Esophagus muscularis mucosa (tissue), 4 donors: ENCODE data around the gene MYOF. TPM values are rescaled to one million over a fixed set of nuclear protein-coding genes. Genes with fewer than 3 reads are reported as not detected.

ENCODE experiments used
- DNase-seq: peaks from one replicate; pipeline ENCODE4 v3.0.0-alpha.2; 2017; ENCODE audit errors: extremely low spot score
- H3K27ac ChIP-seq, 4 donors: fragments of 200-600 bp; sonication (generic); replicated peaks in 1 of 4; 1 replicate in 3 of 4; 2 replicates in 1 of 4; pipeline ENCODE4 v1.5.1; 2016 to 2019; ENCODE audit warnings: mild to moderate bottlenecking in 1 of 4
- H3K27me3 ChIP-seq, 4 donors: fragments of 200-600 bp; sonication (generic); one replicate each; pipeline versions ENCODE4 v1.5.1 to v1.6.0; 2016 to 2019
- H3K36me3 ChIP-seq, 4 donors: fragments of 200-600 bp; sonication (generic); one replicate each; pipeline ENCODE4 v1.5.1; 2016 to 2019
- H3K4me1 ChIP-seq, 4 donors: fragments of 200-600 bp; sonication (generic); one replicate each; pipeline ENCODE4 v1.5.1; 2016 to 2019
- H3K4me3 ChIP-seq, 4 donors: fragments of 200-600 bp; sonication (generic); 1 replicate in 2 of 4; 2 replicates in 2 of 4; pipeline ENCODE4 v1.5.1; 2016 to 2019; ENCODE audit warnings: mild to moderate bottlenecking in 4 of 4, moderate library complexity in 1 of 4
- H3K9me3 ChIP-seq, 4 donors: fragments of 200-600 bp; sonication (generic); 1 replicate in 3 of 4; 2 replicates in 1 of 4; pipeline ENCODE4 v1.5.1; 2016 to 2019
- EP300 ChIP-seq: sonication (generic); formaldehyde crosslinking; IDR thresholded peaks from one replicate; pipeline ENCODE4 v1.6.1; 2017; ENCODE audit warnings: antibody characterized with exemption
- POLR2A ChIP-seq: fragments of 450-650 bp; IDR thresholded peaks from one replicate; pipeline ENCODE4 v1.6.1; 2017; ENCODE audit warnings: antibody characterized with exemption, moderate library complexity, mild to moderate bottlenecking, low read depth
- POLR2AphosphoS5 ChIP-seq, 2 donors: sonication (generic); formaldehyde crosslinking; IDR thresholded peaks; one replicate each; pipeline ENCODE4 v1.6.1; 2017; ENCODE audit warnings: antibody characterized with exemption in 2 of 2
- WGBS: methylation state at CpG from one replicate; pipeline ENCODE4 v1.1.5; 2018; 5-methylcytosine and 5-hydroxymethylcytosine counted together
- intact Hi-C: fragments of 100-400 bp; cut with DNase I; formaldehyde crosslinking; loops from one replicate; pipeline ENCODE4 v1.15.1; 2023
- total RNA-seq, 4 donors: library from RNA; depleted of rRNA; stranded (reverse); fragments of >200 nt; gene quantifications; one replicate each; pipeline versions ENCODE4 v1.1.0 to v1.2.1, GENCODE V29; 2016
- TF ChIP-seq, protein P1 (sequence below), 3 experiments: fragments of 200-600 bp in 2 of 3; fragments of 450-650 bp in 1 of 3; sonication (generic) in 2 of 3; IDR thresholded peaks; one replicate each; pipeline ENCODE4 v1.5.1; 2017 to 2019; ENCODE audit warnings: antibody characterized with exemption in 3 of 3, mild to moderate bottlenecking in 2 of 3, moderate library complexity in 1 of 3

The MYOF gene
- total RNA-seq, 4 donors from 2014 or later, result 71.2 to 120 (median 97.3) TPM

DNA sequence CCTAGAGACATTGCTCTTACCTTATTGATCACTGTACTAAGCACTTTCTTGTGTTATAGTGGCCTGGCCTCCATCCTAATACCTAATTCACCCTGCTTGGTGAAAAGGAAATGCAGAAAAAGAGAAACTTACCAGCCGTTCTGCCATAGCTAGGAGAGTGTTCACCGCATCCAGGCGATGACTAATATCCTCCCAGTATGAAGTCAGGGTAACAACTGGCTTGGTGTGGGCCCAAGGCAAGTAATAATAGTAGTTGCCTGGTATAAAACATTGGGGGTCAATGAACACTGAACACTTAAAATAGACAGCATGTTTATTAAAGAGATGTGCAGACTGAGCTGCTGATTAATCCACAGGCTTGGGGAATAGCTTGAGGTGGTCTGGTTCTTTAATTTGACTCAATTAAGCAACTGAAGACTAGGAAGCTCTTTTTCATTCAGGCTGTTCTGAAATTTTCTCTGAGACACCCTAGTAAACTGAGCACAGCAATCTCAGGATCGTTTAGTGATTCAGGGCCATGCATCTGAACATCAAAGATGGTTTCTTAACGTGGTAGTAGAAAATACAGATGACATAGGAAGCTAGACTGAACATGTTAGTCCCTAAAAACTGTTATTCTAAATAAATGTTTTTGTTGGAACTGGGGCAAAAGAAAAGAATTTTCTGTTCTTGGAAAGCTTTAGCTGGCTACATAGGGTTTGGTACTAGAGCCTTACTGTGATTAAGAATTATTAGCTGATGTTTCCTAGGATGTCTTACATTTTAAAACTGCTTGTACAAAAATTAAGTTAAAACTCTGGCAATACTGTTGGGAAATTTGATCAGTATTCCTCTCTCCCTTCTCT lies 102.2 kb downstream of the MYOF start:
- peaks cover 22 to 62% (median 41%) of the 10 kb centered on the region in 4 donors for H3K4me1 ChIP-seq
- H3K9me3 ChIP-seq, result no peaks in the 10 kb centered on the region
- no peak overlapping the region for H3K4me3 ChIP-seq
- intact Hi-C loops, result loop anchor here (5.0 kb wide), 2 partner anchors 37 to 57 kb away; no protein-coding TSS in a partner anchor
- WGBS, result 66% methylated on average over 5 of the region's 5 CpGs
- no peaks in the 10 kb centered on the region for H3K27me3 ChIP-seq
- no peak for TF ChIP-seq POLR2A
- no peak for TF ChIP-seq POLR2AphosphoS5 (IDR thresholded peaks at IDR 0.05)
- TF ChIP-seq EP300, result no peak
- TF ChIP-seq, protein P1, sequence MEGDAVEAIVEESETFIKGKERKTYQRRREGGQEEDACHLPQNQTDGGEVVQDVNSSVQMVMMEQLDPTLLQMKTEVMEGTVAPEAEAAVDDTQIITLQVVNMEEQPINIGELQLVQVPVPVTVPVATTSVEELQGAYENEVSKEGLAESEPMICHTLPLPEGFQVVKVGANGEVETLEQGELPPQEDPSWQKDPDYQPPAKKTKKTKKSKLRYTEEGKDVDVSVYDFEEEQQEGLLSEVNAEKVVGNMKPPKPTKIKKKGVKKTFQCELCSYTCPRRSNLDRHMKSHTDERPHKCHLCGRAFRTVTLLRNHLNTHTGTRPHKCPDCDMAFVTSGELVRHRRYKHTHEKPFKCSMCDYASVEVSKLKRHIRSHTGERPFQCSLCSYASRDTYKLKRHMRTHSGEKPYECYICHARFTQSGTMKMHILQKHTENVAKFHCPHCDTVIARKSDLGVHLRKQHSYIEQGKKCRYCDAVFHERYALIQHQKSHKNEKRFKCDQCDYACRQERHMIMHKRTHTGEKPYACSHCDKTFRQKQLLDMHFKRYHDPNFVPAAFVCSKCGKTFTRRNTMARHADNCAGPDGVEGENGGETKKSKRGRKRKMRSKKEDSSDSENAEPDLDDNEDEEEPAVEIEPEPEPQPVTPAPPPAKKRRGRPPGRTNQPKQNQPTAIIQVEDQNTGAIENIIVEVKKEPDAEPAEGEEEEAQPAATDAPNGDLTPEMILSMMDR (IDR thresholded peaks at IDR 0.05), result no peak
- DNase-seq, result peak; percentile 8
- peaks cover 13 to 54% (median 34%) of the 10 kb centered on the region in 4 donors for H3K36me3 ChIP-seq
- peak overlapping the region; percentile 56 to 88 (median 86) for H3K27ac ChIP-seq

DNA sequence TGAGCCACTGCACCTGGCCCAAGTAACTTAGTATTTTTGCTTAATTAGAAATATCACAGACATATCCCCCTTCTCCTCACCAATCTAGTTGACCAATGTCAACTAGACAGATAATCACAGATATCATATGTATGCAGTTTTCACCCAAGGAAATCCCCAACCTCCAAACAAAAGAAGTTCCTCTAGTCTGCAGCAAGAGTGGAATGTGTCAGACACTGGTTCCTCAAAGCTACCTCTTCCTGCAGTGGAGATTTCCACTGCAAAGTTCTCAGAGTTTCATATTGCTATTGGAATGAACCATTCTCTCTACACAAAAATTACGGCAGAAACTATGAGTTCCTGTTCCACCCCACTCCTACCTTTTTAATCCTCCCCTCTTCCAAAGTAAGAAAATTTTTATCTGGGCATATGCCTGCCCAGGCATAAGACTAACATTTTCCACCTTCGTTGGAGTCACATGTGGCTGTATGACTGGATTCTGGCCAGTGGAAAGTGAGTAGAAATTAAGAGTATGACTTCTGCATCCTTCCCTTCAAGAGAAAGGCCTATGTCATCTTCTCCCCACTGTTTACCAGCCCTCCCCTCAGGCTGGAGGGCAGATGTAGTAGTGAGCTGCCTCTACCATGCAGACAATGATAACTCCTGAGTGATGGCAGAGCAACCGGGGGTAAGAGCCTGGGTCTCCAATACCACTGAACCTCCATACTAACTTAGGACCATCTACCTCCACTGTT lies 103.0 kb downstream of the MYOF start:
- peaks cover 15 to 58% (median 39%) of the 10 kb centered on the region in 4 donors for H3K36me3 ChIP-seq
- H3K27me3 ChIP-seq, result no peaks in the 10 kb centered on the region
- peak; percentile 79 for DNase-seq
- intact Hi-C loops, result loop anchor here (5.0 kb wide), 1 partner anchor 58 kb away; no protein-coding TSS in a partner anchor
- H3K27ac ChIP-seq, result peak overlapping the region; percentile 56 to 88 (median 86)
- H3K9me3 ChIP-seq, result no peaks in the 10 kb centered on the region
- no peak overlapping the region for H3K4me3 ChIP-seq
- WGBS, result 83% methylated on average over 3 of the region's 3 CpGs
- H3K4me1 ChIP-seq, result peaks cover 21 to 56% (median 40%) of the 10 kb centered on the region in 4 donors
- TF ChIP-seq POLR2AphosphoS5 (IDR thresholded peaks at IDR 0.05) (no peak), EP300 (no peak), POLR2A (no peak)
- TF ChIP-seq, protein P1 (IDR thresholded peaks at IDR 0.05), result no peak

DNA sequence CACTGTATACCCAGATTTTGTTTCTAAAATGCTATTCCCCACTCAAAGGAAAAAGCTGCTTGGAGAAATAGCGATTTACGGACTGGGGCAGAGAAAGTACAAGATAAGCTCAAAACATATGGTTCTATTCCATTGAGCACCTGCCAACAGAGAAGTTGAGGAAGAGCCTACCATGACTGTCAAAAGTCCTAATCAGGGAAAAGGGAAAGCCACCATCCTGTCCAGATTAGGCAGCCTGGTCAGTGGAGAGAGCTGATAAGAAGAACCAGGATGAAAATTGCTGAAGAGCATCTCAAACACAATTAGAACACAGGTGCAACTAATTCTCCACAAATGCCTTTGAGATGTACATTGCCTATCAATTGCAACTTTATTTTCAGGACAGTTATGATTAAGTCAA lies 104.1 kb downstream of the MYOF start:
- 90% methylated on average over 2 of the region's 2 CpGs for WGBS
- DNase-seq, result peak; percentile 21
- Histone ChIP-seq H3K4me3 (no peak overlapping the region), H3K4me1 (peaks cover 10 to 44% (median 29%) of the 10 kb centered on the region in 4 donors), H3K27me3 (no peaks in the 10 kb centered on the region), H3K36me3 (peaks cover 19 to 69% (median 49%) of the 10 kb centered on the region in 4 donors), H3K27ac (peak overlapping the region; percentile 85 to 89 (median 87)), H3K9me3 (no peaks in the 10 kb centered on the region)
- TF ChIP-seq EP300, result no peak
- TF ChIP-seq POLR2AphosphoS5 (IDR thresholded peaks at IDR 0.05), result no peak
- intact Hi-C loops, result loop anchor here (5.0 kb wide), 1 partner anchor 59 kb away; no protein-coding TSS in a partner anchor

DNA sequence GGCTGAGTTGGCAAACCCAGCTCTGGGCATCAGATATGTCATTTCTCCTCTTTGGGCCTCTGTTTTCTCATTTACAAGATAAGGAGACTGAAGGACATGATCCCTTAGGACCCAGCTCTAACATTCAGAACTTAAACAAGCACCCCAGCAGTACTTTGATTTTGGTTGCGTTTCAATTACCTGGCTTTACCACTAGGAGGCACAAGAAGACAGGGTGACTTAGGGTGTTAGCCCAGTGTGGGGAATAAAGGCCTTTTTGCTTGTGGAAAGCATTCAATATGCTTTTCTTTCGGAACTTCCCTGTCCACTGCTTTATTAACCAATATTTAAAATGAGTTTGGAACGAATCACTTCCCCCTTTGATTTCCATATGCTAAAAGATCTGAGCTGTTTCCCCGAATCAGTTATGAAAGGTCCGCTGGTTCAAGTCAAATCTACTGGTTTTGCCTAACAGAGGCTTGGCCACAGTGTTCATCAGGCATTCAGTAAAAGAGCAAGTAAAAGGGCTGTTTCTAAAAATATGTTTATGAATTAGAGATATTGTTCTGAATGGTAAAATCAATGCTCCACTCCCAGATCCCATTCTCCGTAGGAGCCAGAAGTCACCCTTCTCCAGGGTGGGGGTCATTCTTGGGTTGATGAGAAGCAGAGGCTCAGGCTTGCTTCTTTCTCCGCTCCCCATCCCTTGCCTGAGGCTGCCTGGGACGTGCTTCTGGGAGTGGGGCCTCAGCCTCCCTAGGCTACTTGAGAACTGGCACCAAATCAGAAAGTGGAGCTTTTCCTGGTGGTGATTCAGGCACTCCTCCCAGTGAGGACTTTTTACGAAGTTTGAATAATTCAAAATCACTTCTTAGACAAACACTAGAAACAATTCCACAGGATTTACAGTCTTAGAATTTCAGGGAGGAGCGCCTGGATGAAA lies 105.5 kb downstream of the MYOF start:
- WGBS, result 15% methylated on average over 10 of the region's 10 CpGs
- peaks cover 30 to 73% (median 62%) of the 10 kb centered on the region in 4 donors for H3K36me3 ChIP-seq
- H3K27me3 ChIP-seq, result no peaks in the 10 kb centered on the region
- intact Hi-C loops, result loop anchor here (1.0 to 5.0 kb wide), 2 partner anchors 61 to 107 kb away; no protein-coding TSS in a partner anchor
- no peaks in the 10 kb centered on the region for H3K9me3 ChIP-seq
- TF ChIP-seq, protein P1 (IDR thresholded peaks at IDR 0.05), result peak; percentile 94 to 98 (median 94)
- no peak for TF ChIP-seq EP300
- TF ChIP-seq POLR2A, result no peak
- TF ChIP-seq POLR2AphosphoS5 (IDR thresholded peaks at IDR 0.05), result peak; percentile 42 to 62
- peak overlapping the region; percentile 85 to 89 (median 87) for H3K27ac ChIP-seq
- peak; percentile 93 for DNase-seq
- peak overlapping the region; percentile 15 to 34 (median 20) for H3K4me3 ChIP-seq
- peaks cover 9 to 43% (median 29%) of the 10 kb centered on the region in 4 donors for H3K4me1 ChIP-seq
